Keratinocyte (primary cell): Measurements from ENCODE around the gene ZNF831. TPM values are rescaled to one million over a fixed set of nuclear protein-coding genes. Genes with fewer than 3 reads are reported as not detected.

Source experiments
- DNase-seq: peaks from one replicate; pipeline ENCODE4 v3.0.0-alpha.2; 2011; ENCODE audit warnings: low read depth, missing footprints, low spot score
- FAIRE-seq: peaks from 2 replicates; lab custom pipeline; 2011; peaks lifted over from hg19 to GRCh38; lab: Jason Lieb, UNC
- H2AFZ ChIP-seq: 2 replicates; pipeline ENCODE4 v1.6.0; 2012; ENCODE audit warnings: low read length, control low read depth, inconsistent platforms; ENCODE audit not compliant: control insufficient read depth
- H3K27ac ChIP-seq: 2 replicates; pipeline ENCODE4 v1.5.1; 2011; ENCODE audit warnings: low read length; ENCODE audit not compliant: control insufficient read depth, insufficient read depth
- H3K27me3 ChIP-seq: 3 replicates; pipeline ENCODE4 v1.6.0; 2011; ENCODE audit warnings: low read length; ENCODE audit not compliant: control insufficient read depth, insufficient read depth; ENCODE audit errors: extremely low read depth
- H3K36me3 ChIP-seq, 2 experiments: 2 replicates in 1 of 2; 3 replicates in 1 of 2; pipeline ENCODE4 v1.5.1; 2011; ENCODE audit warnings: low read length in 2 of 2, mild to moderate bottlenecking in 1 of 2; ENCODE audit not compliant: control insufficient read depth in 2 of 2, insufficient read depth in 2 of 2; ENCODE audit errors: extremely low read depth in 1 of 2
- H3K4me1 ChIP-seq: 3 replicates; pipeline ENCODE4 v1.5.1; 2011; ENCODE audit warnings: low read length; ENCODE audit not compliant: control insufficient read depth, insufficient read depth; ENCODE audit errors: extremely low read depth
- H3K4me2 ChIP-seq: 3 replicates; pipeline ENCODE4 v1.6.0; 2011; ENCODE audit warnings: low read depth, low read length; ENCODE audit not compliant: control insufficient read depth, insufficient read depth; ENCODE audit errors: extremely low read depth
- H3K4me3 ChIP-seq, 3 experiments: fragments of 200-600 bp in 1 of 3; sonication (generic) in 1 of 3; 2 replicates in 2 of 3; 3 replicates in 1 of 3; pipeline ENCODE4 v1.5.1; 2011 to 2016; ENCODE audit warnings: low read length in 3 of 3, mild to moderate bottlenecking in 3 of 3, control low read depth in 2 of 3, inconsistent platforms in 1 of 3, low read depth in 1 of 3, mixed read lengths in 1 of 3, mixed run types in 1 of 3, moderate library complexity in 1 of 3; ENCODE audit not compliant: control insufficient read depth in 2 of 3, insufficient read depth in 2 of 3; ENCODE audit errors: extremely low read depth in 1 of 3
- H3K79me2 ChIP-seq: 2 replicates; pipeline ENCODE4 v1.6.0; 2012; ENCODE audit warnings: low read length; ENCODE audit not compliant: control insufficient read depth, insufficient read depth
- H3K9ac ChIP-seq: 3 replicates; pipeline ENCODE4 v1.6.0; 2011; ENCODE audit warnings: low read length; ENCODE audit not compliant: control insufficient read depth, insufficient read depth; ENCODE audit errors: extremely low read depth
- H3K9me1 ChIP-seq: 3 replicates; pipeline ENCODE4 v1.6.0; 2011; ENCODE audit warnings: low read length; ENCODE audit not compliant: control insufficient read depth, insufficient read depth; ENCODE audit errors: extremely low read depth
- H3K9me3 ChIP-seq: 2 replicates; pipeline ENCODE4 v1.5.1; 2012; ENCODE audit warnings: low read depth, low read length; ENCODE audit not compliant: control insufficient read depth
- H4K20me1 ChIP-seq: 3 replicates; pipeline ENCODE4 v1.6.0; 2011; ENCODE audit warnings: low read length; ENCODE audit not compliant: control insufficient read depth, insufficient read depth; ENCODE audit errors: extremely low read depth
- CTCF ChIP-seq, 3 experiments: IDR thresholded peaks in 1 of 3; conservative IDR thresholded peaks in 1 of 3; optimal IDR thresholded peaks in 1 of 3; 2 replicates in 2 of 3; 3 replicates in 1 of 3; pipeline versions ENCODE3 to v1.5.1; 2011; ENCODE audit warnings: low read length in 3 of 3, mild to moderate bottlenecking in 3 of 3, moderate library complexity in 2 of 3, control low read depth in 1 of 3, inconsistent platforms in 1 of 3; ENCODE audit not compliant: insufficient read depth in 2 of 3; ENCODE audit errors: extremely low read depth in 1 of 3
- EZH2 ChIP-seq: IDR thresholded peaks from one replicate; pipeline ENCODE4 v1.6.1; 2012; ENCODE audit warnings: inconsistent platforms, mild to moderate bottlenecking, low read length, moderate library complexity
- dilution Hi-C: fragments of 300-500 bp; cut with MboI; formaldehyde crosslinking; loops from one replicate; pipeline ENCODE4 v1.7.0; 2020; ENCODE audit warnings: low sequenced_read_pairs; ENCODE audit not compliant: extremely low pct_ligation_motif_present
- polyA plus RNA-seq, 5 experiments: library from polyadenylated mRNA; depleted of rRNA in 3 of 5; stranded (reverse) in 3 of 5; stranded (forward) in 1 of 5; unstranded in 1 of 5; fragments of >200 nt; gene quantifications; 1 replicate in 1 of 5; 2 replicates in 3 of 5; 3 replicates in 1 of 5; pipeline versions ENCODE4 v1.2.1 to v1.2.3, GENCODE V29; 2011 to 2012; ENCODE audit warnings: missing spikeins in 2 of 5, low read depth in 1 of 5, low replicate concordance in 1 of 5

Gene ZNF831
- polyA plus RNA-seq, 1 donor (not counting 4 experiments of a cell fraction or from before 2014, with no cell fraction given): not detected

- FAIRE-seq: no peak
- H3K9me3 ChIP-seq: no peaks in the 10 kb centered on the region
- H3K27me3 ChIP-seq: peaks cover 43% of the 10 kb centered on the region
- no peaks in the 10 kb centered on the region for H3K4me1 ChIP-seq
- dilution Hi-C loops: no loop called here
- H3K9me1 ChIP-seq: no peaks in the 10 kb centered on the region
- no peak for DNase-seq
- no peaks in the 10 kb centered on the region for H3K79me2 ChIP-seq
- no peak overlapping the region for H3K4me2 ChIP-seq
- H3K27ac ChIP-seq: no peak overlapping the region
- no peak overlapping the region for H3K9ac ChIP-seq
- no peaks in the 10 kb centered on the region for H4K20me1 ChIP-seq
- no peak for TF ChIP-seq CTCF (optimal IDR thresholded peaks at IDR 0.05 in 1 of 3, IDR thresholded peaks at IDR 0.05 in 1 of 3, conservative IDR thresholded peaks at IDR 0.05 in 1 of 3; ENCODE audit: extremely low read depth in 1 of 3, insufficient read depth in 2 of 3, low read length in 3 of 3)
- TF ChIP-seq EZH2: no peak
- H3K4me3 ChIP-seq: no peak overlapping the region
- H2AFZ ChIP-seq: no peak overlapping the region
- no peaks in the 10 kb centered on the region for H3K36me3 ChIP-seq
Measured at GRCh38 chr20:59148701-59149493, 14.7 kb upstream of the ZNF831 start.

- Histone ChIP-seq H3K4me1 (no peaks in the 10 kb centered on the region), H3K4me3 (no peak overlapping the region), H3K79me2 (no peaks in the 10 kb centered on the region), H3K4me2 (no peak overlapping the region), H3K9me1 (no peaks in the 10 kb centered on the region), H3K9ac (no peak overlapping the region), H3K27ac (no peak overlapping the region), H2AFZ (no peak overlapping the region), H3K27me3 (peaks cover 53% of the 10 kb centered on the region), H3K36me3 (no peaks in the 10 kb centered on the region), H4K20me1 (no peaks in the 10 kb centered on the region), H3K9me3 (no peaks in the 10 kb centered on the region)
- no peak for TF ChIP-seq CTCF (optimal IDR thresholded peaks at IDR 0.05 in 1 of 3, IDR thresholded peaks at IDR 0.05 in 1 of 3, conservative IDR thresholded peaks at IDR 0.05 in 1 of 3; ENCODE audit: extremely low read depth in 1 of 3, insufficient read depth in 2 of 3, low read length in 3 of 3)
- DNase-seq (no peak), FAIRE-seq (no peak)
- dilution Hi-C loops: no loop called here
Measured at GRCh38 chr20:59149678-59150504, 13.7 kb upstream of the ZNF831 start.
